CD4-positive, alpha-beta T cell treated with Interleukin-12 subunit alpha and Interleukin-12 subunit beta, for 1 hour (primary cell): ENCODE results near the gene GSTM5.
"Not testable (repeated sequence)": the region's sequence is repeated elsewhere in the genome, so short reads cannot be mapped to it uniquely, and the experiment has no call there.

Source experiments
- DNase-seq: peaks from one replicate; pipeline ENCODE4 v3.0.0-alpha.2; 2020

Gene GSTM5

GRCh38 chr1:109697861-109698260, 14.2 kb upstream of the GSTM5 start:
- DNase-seq, result not testable (repeated sequence)

- not testable (repeated sequence) for DNase-seq
Observed at GRCh38 chr1:109702940-109703339, 9.1 kb upstream of the GSTM5 start.

- DNase-seq, result no peak
Observed at GRCh38 chr1:109704173-109704572, 7.9 kb upstream of the GSTM5 start.

GRCh38 chr1:109705411-109705810, 6.6 kb upstream of the GSTM5 start:
- no peak for DNase-seq

GRCh38 chr1:109708949-109709348, 3.1 kb upstream of the GSTM5 start:
- not testable (repeated sequence) for DNase-seq

GRCh38 chr1:109709822-109710221, 2.2 kb upstream of the GSTM5 start:
- DNase-seq, result not testable (repeated sequence)

GRCh38 chr1:109712321-109712864, 342 bp downstream of the GSTM5 start:
- DNase-seq, result no peak

- no peak for DNase-seq
Observed at GRCh38 chr1:109713636-109714035, 1.6 kb downstream of the GSTM5 start.

GRCh38 chr1:109714661-109715372, 2.8 kb downstream of the GSTM5 start:
- no peak for DNase-seq

GRCh38 chr1:109716121-109716520, 4.1 kb downstream of the GSTM5 start:
- no peak for DNase-seq

GRCh38 chr1:109716570-109717090, 4.6 kb downstream of the GSTM5 start:
- DNase-seq, result no peak

- no peak for DNase-seq
Observed at GRCh38 chr1:109717729-109718128, 5.7 kb downstream of the GSTM5 start.

GRCh38 chr1:109718495-109718894, 6.4 kb downstream of the GSTM5 start:
- no peak for DNase-seq

GRCh38 chr1:109719337-109719837, 7.3 kb downstream of the GSTM5 start:
- no peak for DNase-seq

GRCh38 chr1:109721042-109721441, 9.0 kb downstream of the GSTM5 start:
- no peak for DNase-seq

- no peak for DNase-seq
Observed at GRCh38 chr1:109721971-109722370, 9.9 kb downstream of the GSTM5 start.

- DNase-seq, result no peak
Observed at GRCh38 chr1:109722908-109723691, 11.0 kb downstream of the GSTM5 start.

- no peak for DNase-seq
Observed at GRCh38 chr1:109724933-109725332, 12.9 kb downstream of the GSTM5 start.

GRCh38 chr1:109725510-109725909, 13.5 kb downstream of the GSTM5 start:
- DNase-seq, result no peak

GRCh38 chr1:109726007-109726406, 14.0 kb downstream of the GSTM5 start:
- DNase-seq, result no peak

- no peak for DNase-seq
Observed at GRCh38 chr1:109726728-109727373, 14.8 kb downstream of the GSTM5 start.

GRCh38 chr1:109728870-109729269, 16.8 kb downstream of the GSTM5 start:
- DNase-seq, result no peak

- no peak for DNase-seq
Observed at GRCh38 chr1:109730666-109731065, 18.6 kb downstream of the GSTM5 start.
